GM10266 (cell line): Measurements from ENCODE around the gene BTBD9.

Experiments
- DNase-seq: peaks from one replicate; pipeline ENCODE4 v3.0.0; 2012; ENCODE audit errors: extremely low spot score
- CTCF ChIP-seq: IDR thresholded peaks from 2 replicates; pipeline ENCODE4 v1.5.1; 2012; ENCODE audit warnings: mild to moderate bottlenecking, low read depth; ENCODE audit not compliant: control insufficient read depth, insufficient read depth; ENCODE audit errors: missing control alignments

Gene BTBD9

GRCh38 chr6:38593998-38594665 lies 45.6 kb downstream of the BTBD9 start:
- DNase-seq: no peak
- TF ChIP-seq CTCF: no peak

- TF ChIP-seq CTCF: no peak
- DNase-seq: no peak
Measured at GRCh38 chr6:38593409-38593808, 46.3 kb downstream of the BTBD9 start.

- no peak for DNase-seq
- TF ChIP-seq CTCF: no peak
Measured at GRCh38 chr6:38591439-38591838, 48.3 kb downstream of the BTBD9 start.

GRCh38 chr6:38589367-38589720 lies 50.4 kb downstream of the BTBD9 start:
- DNase-seq: no peak
- no peak for TF ChIP-seq CTCF

GRCh38 chr6:38588631-38589366 lies 50.9 kb downstream of the BTBD9 start:
- TF ChIP-seq CTCF: no peak
- DNase-seq: no peak

GRCh38 chr6:38587766-38588362 lies 51.9 kb downstream of the BTBD9 start:
- DNase-seq: no peak
- TF ChIP-seq CTCF: no peak

- no peak for DNase-seq
- no peak for TF ChIP-seq CTCF
Measured at GRCh38 chr6:38586992-38587391, 52.7 kb downstream of the BTBD9 start.
